ENCODE measurements around the gene EFNA5.

- TF ChIP-seq POLR2AphosphoS5 (IDR thresholded peaks at IDR 0.05; ENCODE audit: insufficient read depth in 1 of 2, low read depth in 1 of 2) (no peak), CTCF (IDR thresholded peaks at IDR 0.05) (no peak)
Observed at GRCh38 chr5:107485184-107485583, 185.6 kb downstream of the EFNA5 start.

All from vagina (tissue), 2 donors.